ENCODE measurements around the gene PEX19. TPM values are rescaled to one million over a fixed set of nuclear protein-coding genes. Genes with fewer than 3 reads are reported as not detected.

PEX19 gene
- polyA plus RNA-seq, 1 of the 3 experiments (the other 2 are of a cell fraction), result 31.4 TPM

- H3K27me3 ChIP-seq (ENCODE audit: insufficient read depth), result no peaks in the 10 kb centered on the region
- H3K4me1 ChIP-seq (ENCODE audit: control insufficient read depth in 1 of 2, insufficient read depth in 2 of 2, low read depth in 1 of 2, low read length in 1 of 2), result peaks cover 6 to 15% of the 10 kb centered on the region in 2 experiments
- no peak for DNase-seq
- H3K4me3 ChIP-seq (ENCODE audit: low read depth in 2 of 2, low read length in 1 of 2), result peak overlapping the region; percentile 74 to 77; a peak in 3 of 4 replicates
- no peaks in the 10 kb centered on the region for H3K9me3 ChIP-seq
- no peak for TF ChIP-seq JUND (IDR thresholded peaks at IDR 0.05)
- TF ChIP-seq MXI1 (IDR thresholded peaks at IDR 0.05; ENCODE audit: low read depth, low read length), result no peak
- TF ChIP-seq MAX (IDR thresholded peaks at IDR 0.05; ENCODE audit: low read depth), result no peak
- TF ChIP-seq IRF3 (IDR thresholded peaks at IDR 0.05; ENCODE audit: low read depth, low read length), result no peak
- TF ChIP-seq TCF12 (IDR thresholded peaks at IDR 0.05), result no peak
- ChIA-PET POLR2A (interaction anchor here (0.6 to 1.5 kb wide), 5 partner anchors 10 to 926 kb away, joined by 3 to 6 read pairs (median 5); partner anchors contain the start of gene DCAF8), CTCF (interaction anchor here (0.7 to 3.5 kb wide), 8 partner anchors 9 to 185 kb away, joined by 3 to 20 read pairs (median 5); no protein-coding TSS in a partner anchor)
- no peak overlapping the region; a peak in 1 of 4 replicates for H3K27ac ChIP-seq (ENCODE audit: low read depth in 2 of 2, low read length in 1 of 2)
- peaks cover 26% of the 10 kb centered on the region for H3K79me2 ChIP-seq (ENCODE audit: insufficient read depth)
- H3K4me2 ChIP-seq, result peak overlapping the region; percentile 90
- WGBS (ENCODE audit: low lambda C conversion rate), result 42% methylated on average over 23 of the region's 23 CpGs
- H3K36me3 ChIP-seq (replicated peaks in 1 of 2; ENCODE audit: control insufficient read depth in 1 of 2, insufficient read depth in 2 of 2, low read length in 1 of 2), result peaks cover 41 to 42% of the 10 kb centered on the region in 2 experiments
- H4K20me1 ChIP-seq (ENCODE audit: insufficient read depth), result no peaks in the 10 kb centered on the region
- H2AFZ ChIP-seq (ENCODE audit: low read depth), result peak overlapping the region; percentile 86
- H3K9ac ChIP-seq, result peak overlapping the region; percentile 88; the same call in 1 of the 2 replicates
- H3K9me2 ChIP-seq, result no peaks in the 10 kb centered on the region
- peaks cover 41% of the 10 kb centered on the region for H3F3A ChIP-seq (replicated peaks; ENCODE audit: insufficient read depth)
Observed at GRCh38 chr1:160285506-160285905, 573 bp upstream of the PEX19 start.

- Histone ChIP-seq H3K9me2 (no peaks in the 10 kb centered on the region), H3K27ac (ENCODE audit: low read depth in 2 of 2, low read length in 1 of 2) (peak overlapping the region; percentile 55 to 81), H3K9me3 (no peaks in the 10 kb centered on the region), H3F3A (replicated peaks; ENCODE audit: insufficient read depth) (peaks cover 33% of the 10 kb centered on the region), H3K36me3 (replicated peaks in 1 of 2; ENCODE audit: control insufficient read depth in 1 of 2, insufficient read depth in 2 of 2, low read length in 1 of 2) (peaks cover 38 to 43% of the 10 kb centered on the region in 2 experiments), H2AFZ (ENCODE audit: low read depth) (peak overlapping the region; percentile 80), H3K79me2 (ENCODE audit: insufficient read depth) (peaks cover 22% of the 10 kb centered on the region), H4K20me1 (ENCODE audit: insufficient read depth) (no peaks in the 10 kb centered on the region), H3K4me2 (peak overlapping the region; percentile 90), H3K4me3 (ENCODE audit: low read depth in 2 of 2, low read length in 1 of 2) (peak overlapping the region; percentile 74 to 77), H3K9ac (peak overlapping the region; percentile 88), H3K27me3 (ENCODE audit: insufficient read depth) (no peaks in the 10 kb centered on the region), H3K4me1 (ENCODE audit: control insufficient read depth in 1 of 2, insufficient read depth in 2 of 2, low read depth in 1 of 2, low read length in 1 of 2) (peaks cover 6 to 15% of the 10 kb centered on the region in 2 experiments)
- no peak for DNase-seq
- 4% methylated on average over 15 of the region's 15 CpGs for WGBS (ENCODE audit: low lambda C conversion rate)
- POLR2A ChIA-PET, result interaction anchor here (1.5 kb wide), 2 partner anchors 18 to 22 kb away, joined by 5 to 6 read pairs; partner anchors contain the start of gene DCAF8
- CTCF ChIA-PET, result interaction anchor here (0.7 to 3.5 kb wide), 10 partner anchors 10 to 183 kb away, joined by 3 to 20 read pairs (median 4); no protein-coding TSS in a partner anchor
- TF ChIP-seq RCOR1 (IDR thresholded peaks at IDR 0.05; ENCODE audit: low read length) (no peak), GABPA (IDR thresholded peaks at IDR 0.05; ENCODE audit: low read depth) (no peak), SMC3 (IDR thresholded peaks at IDR 0.05; ENCODE audit: low read depth, low read length) (no peak), TAF1 (IDR thresholded peaks at IDR 0.05; ENCODE audit: borderline replicate concordance, low read depth, low read length) (no peak), NFIC (IDR thresholded peaks at IDR 0.05; ENCODE audit: borderline replicate concordance) (no peak), USF2 (IDR thresholded peaks at IDR 0.05; ENCODE audit: borderline replicate concordance, low read depth, low read length) (no peak), ELF1 (IDR thresholded peaks at IDR 0.05) (no peak), EP300 (IDR thresholded peaks at IDR 0.05; ENCODE audit: borderline replicate concordance in 1 of 2, low read depth in 1 of 2, low read length in 1 of 2) (no peak), REST (IDR thresholded peaks at IDR 0.05; ENCODE audit: low read depth, low read length) (no peak), FOXM1 (IDR thresholded peaks at IDR 0.05; ENCODE audit: low read depth) (no peak), SIN3A (IDR thresholded peaks at IDR 0.05; ENCODE audit: borderline replicate concordance, low read depth, low read length) (no peak), JUND (IDR thresholded peaks at IDR 0.05) (no peak), YY1 (IDR thresholded peaks at IDR 0.05; ENCODE audit: low read depth) (no peak), CTCF (IDR thresholded peaks at IDR 0.05) (no peak), RFX5 (IDR thresholded peaks at IDR 0.05; ENCODE audit: low read length) (no peak), RXRA (IDR thresholded peaks at IDR 0.05; ENCODE audit: borderline replicate concordance, low read depth) (no peak)
Observed at GRCh38 chr1:160284220-160284781, 632 bp downstream of the PEX19 start.

Measured in SK-N-SH (cell line).